K562 (cell line): ENCODE data around the gene UMAD1. TPM values are rescaled to one million over a fixed set of nuclear protein-coding genes. Genes with fewer than 3 reads are reported as not detected.
A peak's percentile ranks its signal among the peaks of the same experiment; 100 is the strongest.

Experiments used
- ATAC-seq: fragments of 200-7000 bp; cut with Tn5 transposase; 3 replicates; pipeline ENCODE4 v1.9.1; 2020; ENCODE audit warnings: moderate library complexity
- BruUV-seq: library from RNA; stranded (reverse); fragments of 400-500 nt; replicated peaks from 2 replicates; lab custom pipeline; 2021; lab: Mats Ljungman, UMichigan
- CTCF ChIA-PET: fragments of 300-600 bp; formaldehyde crosslinking; extraction: SDS; loops from one replicate; lab custom pipeline; 2021; ENCODE audit warnings: low intra/inter-chr PET ratio; lab: Yijun Ruan, JAX
- POLR2A ChIA-PET: fragments of 300-600, 350-650 bp; sonication (Branson Sonifier 250); formaldehyde crosslinking; extraction: SDS; loops from one replicate; lab custom pipeline; 2021; ENCODE audit warnings: antibody characterized with exemption, inconsistent platforms; lab: Yijun Ruan, JAX
- DNase-seq, 4 experiments: peaks; one replicate each; pipeline versions ENCODE4 v3.0.0 to v3.0.0-alpha.2; 2011 to 2018; ENCODE audit warnings: low spot score in 3 of 4, mixed read lengths in 3 of 4; ENCODE audit errors: extremely low read depth in 1 of 4
- FAIRE-seq: peaks from 2 replicates; lab custom pipeline; 2011; peaks lifted over from hg19 to GRCh38; lab: Jason Lieb, UNC
- H2AFZ ChIP-seq: 2 replicates; pipeline ENCODE4 v1.6.0; 2011; ENCODE audit warnings: low read depth, low read length, control low read depth, inconsistent platforms
- H3K27ac ChIP-seq: fragments of 200-600 bp; 3 replicates; pipeline ENCODE4 v1.8.0; 2011; ENCODE audit warnings: low read depth, mild to moderate bottlenecking, control low read depth, inconsistent platforms, low read length, moderate library complexity, mixed read lengths; ENCODE audit errors: extremely low read depth
- H3K27me3 ChIP-seq, 2 experiments: fragments of 300-600 bp in 1 of 2; 2 replicates in 1 of 2; 3 replicates in 1 of 2; pipeline versions ENCODE4 v1.6.0 to v1.8.0; 2011; ENCODE audit warnings: inconsistent platforms in 2 of 2, low read length in 2 of 2, mild to moderate bottlenecking in 1 of 2, mixed read lengths in 1 of 2, moderate library complexity in 1 of 2; ENCODE audit not compliant: control insufficient read depth in 2 of 2, insufficient read depth in 2 of 2
- H3K36me3 ChIP-seq: fragments of 300-600 bp; 3 replicates; pipeline ENCODE4 v1.8.0; 2011; ENCODE audit warnings: mild to moderate bottlenecking, low read length, inconsistent platforms; ENCODE audit not compliant: control insufficient read depth, insufficient read depth
- H3K4me1 ChIP-seq, 2 experiments: fragments of 200-600 bp in 1 of 2; replicated peaks in 1 of 2; 2 replicates in 1 of 2; 3 replicates in 1 of 2; pipeline versions ENCODE4 v1.5.1 to v1.8.0; 2011; ENCODE audit warnings: inconsistent platforms in 2 of 2, low read length in 2 of 2, mild to moderate bottlenecking in 1 of 2, mixed read lengths in 1 of 2, moderate library complexity in 1 of 2; ENCODE audit not compliant: control insufficient read depth in 2 of 2, insufficient read depth in 2 of 2
- H3K4me2 ChIP-seq: 2 replicates; pipeline ENCODE4 v1.6.1; 2011; ENCODE audit warnings: low read length, control low read depth, inconsistent platforms, mixed read lengths; ENCODE audit not compliant: insufficient read depth
- H3K4me3 ChIP-seq: fragments of 200-600 bp; sonication (generic), shearing (Covaris generic); 2 replicates; pipeline ENCODE4 v1.5.1; 2016; ENCODE audit warnings: control low read depth, inconsistent platforms
- H3K79me2 ChIP-seq: fragments of 200-600 bp; 3 replicates; pipeline ENCODE4 v1.8.0; 2011; ENCODE audit warnings: low read length, inconsistent platforms; ENCODE audit not compliant: control insufficient read depth, insufficient read depth
- H3K9ac ChIP-seq, 2 experiments: 2 replicates each; pipeline versions ENCODE4 v1.6.0 to v1.6.1; 2011; ENCODE audit warnings: low read depth in 2 of 2, low read length in 2 of 2, control low read depth in 1 of 2, inconsistent platforms in 1 of 2, mild to moderate bottlenecking in 1 of 2, mixed read lengths in 1 of 2; ENCODE audit not compliant: insufficient read depth in 1 of 2
- H3K9me1 ChIP-seq: one replicate; pipeline ENCODE4 v1.6.0; 2011; ENCODE audit warnings: inconsistent platforms, mild to moderate bottlenecking, low read length, moderate library complexity; ENCODE audit not compliant: control insufficient read depth, insufficient read depth
- H3K9me3 ChIP-seq: replicated peaks from 2 replicates; pipeline ENCODE4 v1.5.1; 2011; ENCODE audit warnings: low read depth, low read length, inconsistent platforms; ENCODE audit not compliant: control insufficient read depth, insufficient read depth
- H4K20me1 ChIP-seq: replicated peaks from 2 replicates; pipeline ENCODE4 v1.6.1; 2011; ENCODE audit warnings: low read length, inconsistent platforms, mixed read lengths; ENCODE audit not compliant: control insufficient read depth, insufficient read depth
- ATF3 ChIP-seq, 2 experiments: fragments of 450-650 bp in 1 of 2; sonication (generic) in 1 of 2; formaldehyde crosslinking in 1 of 2; IDR thresholded peaks in 1 of 2; conservative IDR thresholded peaks in 1 of 2; 2 replicates each; pipeline versions ENCODE4 v1.6.1 to v1.8.1; 2016 to 2023; ENCODE audit warnings: mild to moderate bottlenecking in 2 of 2, moderate library complexity in 2 of 2, inconsistent platforms in 1 of 2, missing genetic modification reagents in 1 of 2
- BRD9 ChIP-seq: fragments of 450-650 bp; IDR thresholded peaks from 2 replicates; pipeline ENCODE4 v1.6.1; 2018; ENCODE audit warnings: low read depth; ENCODE audit not compliant: partially characterized antibody
- CEBPB ChIP-seq: fragments of 450-650 bp; IDR thresholded peaks from 2 replicates; pipeline ENCODE4 v1.6.1; 2016; ENCODE audit warnings: missing genetic modification characterization, missing compliant biosample characterization
- CEBPG ChIP-seq, 3 experiments: fragments of 200-800 bp in 1 of 3; sonication (Bioruptor generic) in 1 of 3; sonication (generic) in 1 of 3; formaldehyde crosslinking in 1 of 3; IDR thresholded peaks in 2 of 3; conservative IDR thresholded peaks in 1 of 3; 2 replicates each; pipeline versions ENCODE4 v1.6.1 to v1.8.0; 2016 to 2022; ENCODE audit warnings: missing compliant biosample characterization in 2 of 3, missing genetic modification characterization in 2 of 3, mild to moderate bottlenecking in 1 of 3, missing genetic modification reagents in 1 of 3
- E2F4 ChIP-seq: sonication (generic); formaldehyde crosslinking; IDR thresholded peaks from 2 replicates; pipeline ENCODE4 v1.8.0; 2022; ENCODE audit warnings: mild to moderate bottlenecking, low read depth, missing genetic modification reagents
- MAFK ChIP-seq: IDR thresholded peaks from 2 replicates; pipeline ENCODE4 v1.6.1; 2011; ENCODE audit warnings: low read length, improper control_type of control experiment
- RERE ChIP-seq: sonication (generic); formaldehyde crosslinking; IDR thresholded peaks from 2 replicates; pipeline ENCODE4 v1.8.0; 2023; ENCODE audit warnings: missing genetic modification reagents, mild to moderate bottlenecking, borderline replicate concordance
- SRSF7 ChIP-seq: fragments of 200-400 bp; formaldehyde crosslinking; optimal IDR thresholded peaks from 2 replicates; pipeline ENCODE3; 2017; ENCODE audit warnings: mild to moderate bottlenecking, low read depth, low read length
- TGIF2 ChIP-seq: sonication (generic); formaldehyde crosslinking; IDR thresholded peaks from 2 replicates; pipeline ENCODE4 v1.8.1; 2022; ENCODE audit warnings: mild to moderate bottlenecking, missing genetic modification reagents, moderate library complexity
- ZNF23 ChIP-seq: fragments of 250-450 bp; sonication (Bioruptor Pico); IDR thresholded peaks from 2 replicates; pipeline ENCODE4 v1.4.0; 2020; ENCODE audit warnings: mild to moderate bottlenecking
- ZSCAN32 ChIP-seq: fragments of 450-650 bp; formaldehyde crosslinking; IDR thresholded peaks from 2 replicates; pipeline ENCODE4 v1.4.0; 2020; ENCODE audit warnings: mild to moderate bottlenecking, moderate library complexity
- WGBS: fragments of 100-300 bp; shearing (Covaris generic); methylation state at CpG from one replicate; pipeline ENCODE4 v1.1.6; 2016; ENCODE audit warnings: low coverage, mixed read lengths; ENCODE audit not compliant: insufficient coverage; ENCODE audit errors: missing lambda C conversion rate; 5-methylcytosine and 5-hydroxymethylcytosine counted together
- in situ Hi-C: fragments of 300-500 bp; cut with MboI; formaldehyde crosslinking; loops from 4 replicates; pipeline ENCODE4 v1.15.0; 2018; ENCODE audit warnings: inconsistent platforms, mixed read lengths
- intact Hi-C: fragments of 100-400 bp; cut with micrococcal nuclease; formaldehyde crosslinking; loops from 2 replicates; pipeline ENCODE4 v1.14.2; 2022
- polyA plus RNA-seq, 8 experiments: library from polyadenylated mRNA; depleted of rRNA in 4 of 8; stranded (reverse) in 5 of 8; unstranded in 3 of 8; fragments of >200 nt; fragmentation: Nextera tagmentation in 2 of 8; fragmentation: Illumina TruSeq in 1 of 8; extraction: Ambion mirVana in 2 of 8; extraction: Trizol in 1 of 8; gene quantifications; 2 replicates each; pipeline versions ENCODE4 v1.2.1 to v1.2.3, GENCODE V29; 2011 to 2014; ENCODE audit warnings: inconsistent platforms in 1 of 8, missing spikeins in 1 of 8
- total RNA-seq, 7 experiments: library from RNA; depleted of rRNA in 6 of 7; stranded (reverse); fragments of >200 nt in 6 of 7; fragmentation: Illumina TruSeq in 2 of 7; extraction: Trizol in 2 of 7; gene quantifications; 2 replicates each; pipeline versions ENCODE4 v1.2.1 to v1.2.3, GENCODE V29; 2011 to 2021; ENCODE audit warnings: low replicate concordance in 1 of 7

UMAD1 gene
- total and polyA plus RNA-seq, 9 of the 15 experiments (the other 6 are each of a cell fraction or from before 2014, with no cell fraction given): 9.0 to 26.7 (median 13.3) TPM

GRCh38 chr7:7609330-7609729, 31.2 kb upstream of the UMAD1 start:
- Histone ChIP-seq H3K4me2 (no peak overlapping the region), H3K9ac (no peak overlapping the region), H3K9me3 (no peaks in the 10 kb centered on the region), H3K36me3 (peaks cover 17% of the 10 kb centered on the region; the same call in 2 of the 3 replicates)
- intact Hi-C loops: no loop called here
- 45% methylated on average over 2 of the region's 2 CpGs for WGBS
- TF ChIP-seq ATF3 (IDR thresholded peaks at IDR 0.05): peak; percentile 84
- no peak for TF ChIP-seq ATF3 (CRISPR knock-in tag; conservative IDR thresholded peaks at IDR 0.05)
- no peak for TF ChIP-seq SRSF7
- no peak for TF ChIP-seq ZNF23 (CRISPR knock-in tag)
- TF ChIP-seq RERE (CRISPR knock-in tag): no peak
- peak; percentile 61 for TF ChIP-seq CEBPB (tag)
- no peak for TF ChIP-seq MAFK
- no peak for TF ChIP-seq TGIF2 (CRISPR knock-in tag)
- no peak for TF ChIP-seq ZSCAN32 (CRISPR knock-in tag)
- TF ChIP-seq BRD9: no peak
- no peak for TF ChIP-seq CEBPG (CRISPR knock-in tag; IDR thresholded peaks at IDR 0.05)
- TF ChIP-seq CEBPG (tag; conservative IDR thresholded peaks at IDR 0.05 in 1 of 2, IDR thresholded peaks at IDR 0.05 in 1 of 2): peak; percentile 40 to 83
- TF ChIP-seq E2F4 (CRISPR knock-in tag): no peak
- TF ChIP-seq, all 486 proteins: peak for 3
- H3K4me3 ChIP-seq: no peak overlapping the region
- CTCF ChIA-PET: no interaction called here
- H3K27me3 ChIP-seq: no peaks in the 10 kb centered on the region
- in situ Hi-C loops: no loop called here
- no peak overlapping the region for H2AFZ ChIP-seq
- FAIRE-seq: no peak
- no peaks in the 10 kb centered on the region for H4K20me1 ChIP-seq
- H3K9me1 ChIP-seq: no peaks in the 10 kb centered on the region
- H3K79me2 ChIP-seq: no peaks in the 10 kb centered on the region
- no peak for ATAC-seq
- H3K4me1 ChIP-seq: peaks cover 0 to 10% of the 10 kb centered on the region in 2 experiments; a peak in 2 of 5 replicates
- no peak for DNase-seq
- POLR2A ChIA-PET: no interaction called here
- no peak overlapping the region for H3K27ac ChIP-seq
- BruUV-seq: no TSS peak
